PC-9 (cell line): ENCODE measurements around the gene PCDHGB7. TPM values are rescaled to one million over a fixed set of nuclear protein-coding genes. Genes with fewer than 3 reads are reported as not detected.

Source experiments
- BruUV-seq: library from RNA; stranded (reverse); fragments of 400-500 nt; replicated peaks from 2 replicates; lab custom pipeline; 2021; lab: Mats Ljungman, UMichigan
- CTCF ChIA-PET: fragments of 300-600 bp; sonication (Branson Sonifier 250); formaldehyde crosslinking; loops from one replicate; lab custom pipeline; 2022; ENCODE audit warnings: antibody characterized with exemption; lab: Charles Lee
- POLR2A ChIA-PET: fragments of 300-600 bp; sonication (Branson Sonifier 250); formaldehyde crosslinking; loops from one replicate; lab custom pipeline; 2022; ENCODE audit warnings: antibody characterized with exemption; ENCODE audit not compliant: unreplicated experiment; lab: Charles Lee
- DNase-seq, 2 experiments: peaks; one replicate each; pipeline versions ENCODE4 v3.0.0 to v3.0.0-alpha.2; 2015 to 2022; ENCODE audit warnings: mixed read lengths in 1 of 2
- H2AFZ ChIP-seq: fragments of 200-600 bp; sonication (generic); 2 replicates; pipeline ENCODE4 v1.8.1; 2017; ENCODE audit warnings: antibody characterized with exemption
- H3F3A ChIP-seq: fragments of 200-600 bp; sonication (generic); 2 replicates; pipeline ENCODE4 v1.8.1; 2017; ENCODE audit warnings: antibody characterized with exemption, mild to moderate bottlenecking, low read depth; ENCODE audit not compliant: insufficient read depth
- H3K27ac ChIP-seq: fragments of 200-600 bp; sonication (generic); 2 replicates; pipeline ENCODE4 v1.6.1; 2016; ENCODE audit warnings: mixed run types
- H3K27me3 ChIP-seq: fragments of 200-600 bp; sonication (generic); 2 replicates; pipeline ENCODE4 v1.6.1; 2016; ENCODE audit warnings: low read depth, mixed run types; ENCODE audit not compliant: insufficient read depth
- H3K36me3 ChIP-seq: fragments of 200-600 bp; sonication (generic); 2 replicates; pipeline ENCODE4 v1.6.1; 2016; ENCODE audit warnings: low read depth, mixed run types
- H3K4me1 ChIP-seq: fragments of 200-600 bp; sonication (generic); replicated peaks from 2 replicates; pipeline ENCODE4 v1.6.1; 2016; ENCODE audit warnings: mixed run types; ENCODE audit not compliant: insufficient read depth
- H3K4me2 ChIP-seq: fragments of 200-600 bp; sonication (generic); 2 replicates; pipeline ENCODE4 v1.6.1; 2017; ENCODE audit warnings: mixed run types
- H3K4me3 ChIP-seq: fragments of 200-600 bp; sonication (generic); 2 replicates; pipeline ENCODE4 v1.6.1; 2016; ENCODE audit warnings: mixed run types
- H3K79me2 ChIP-seq: fragments of 200-600 bp; sonication (generic); 2 replicates; pipeline ENCODE4 v1.6.1; 2017; ENCODE audit warnings: low read depth, mixed run types
- H3K9me2 ChIP-seq: fragments of 200-600 bp; sonication (generic); 2 replicates; pipeline ENCODE4 v1.8.1; 2017; ENCODE audit warnings: mild to moderate bottlenecking; ENCODE audit not compliant: insufficient read depth
- H3K9me3 ChIP-seq: fragments of 200-600 bp; sonication (generic); 2 replicates; pipeline ENCODE4 v1.8.1; 2016; ENCODE audit warnings: low read depth; ENCODE audit not compliant: insufficient read depth
- H4K20me1 ChIP-seq: fragments of 200-600 bp; sonication (generic); 2 replicates; pipeline ENCODE4 v1.8.1; 2017; ENCODE audit not compliant: insufficient read depth
- EZH2 ChIP-seq: fragments of 200-600 bp; sonication (generic); IDR thresholded peaks from 2 replicates; pipeline ENCODE4 v1.8.0; 2017; ENCODE audit warnings: antibody characterized with exemption, low read depth
- intact Hi-C: fragments of 100-400 bp; cut with micrococcal nuclease; formaldehyde crosslinking; loops from one replicate; pipeline ENCODE4 v1.10.0; 2022; ENCODE audit not compliant: unreplicated experiment
- total RNA-seq: library from RNA; stranded (reverse); gene quantifications from 2 replicates; pipeline ENCODE4 v1.2.3, GENCODE V29; 2021
- TF ChIP-seq, protein P1 (sequence below): fragments of 200-600 bp; sonication (generic); conservative IDR thresholded peaks from 2 replicates; pipeline ENCODE4 v1.6.1; 2017; ENCODE audit warnings: mixed run types, antibody characterized with exemption, mild to moderate bottlenecking, moderate library complexity

PCDHGB7 gene
- total RNA-seq, 1 experiment from 2014 or later, result 0.17 TPM

GRCh38 chr5:141382469-141383294 lies 34.8 kb upstream of the PCDHGB7 start, which contains the start of gene PCDHGA7:
TSS of gene PCDHGA7 (plus strand) at chr5:141382742. CDS start at chr5:141382900, 158 bp downstream.
- Histone ChIP-seq H3K4me2 (no peak within 1 kb of the TSS), H3K36me3 (no peaks in the 10 kb centered on the region), H3K79me2 (no peaks in the 10 kb centered on the region), H4K20me1 (no peaks in the 10 kb centered on the region), H3K4me1 (no peaks in the 10 kb centered on the region), H2AFZ (no peak within 1 kb of the TSS), H3K27me3 (peaks cover 49% of the 10 kb centered on the region), H3K27ac (no peak within 1 kb of the TSS), H3F3A (no peaks in the 10 kb centered on the region), H3K4me3 (no peak within 1 kb of the TSS), H3K9me3 (no peaks in the 10 kb centered on the region), H3K9me2 (no peaks in the 10 kb centered on the region)
- no TSS peak for BruUV-seq
- TF ChIP-seq EZH2, result no peak
- TF ChIP-seq, protein P1, sequence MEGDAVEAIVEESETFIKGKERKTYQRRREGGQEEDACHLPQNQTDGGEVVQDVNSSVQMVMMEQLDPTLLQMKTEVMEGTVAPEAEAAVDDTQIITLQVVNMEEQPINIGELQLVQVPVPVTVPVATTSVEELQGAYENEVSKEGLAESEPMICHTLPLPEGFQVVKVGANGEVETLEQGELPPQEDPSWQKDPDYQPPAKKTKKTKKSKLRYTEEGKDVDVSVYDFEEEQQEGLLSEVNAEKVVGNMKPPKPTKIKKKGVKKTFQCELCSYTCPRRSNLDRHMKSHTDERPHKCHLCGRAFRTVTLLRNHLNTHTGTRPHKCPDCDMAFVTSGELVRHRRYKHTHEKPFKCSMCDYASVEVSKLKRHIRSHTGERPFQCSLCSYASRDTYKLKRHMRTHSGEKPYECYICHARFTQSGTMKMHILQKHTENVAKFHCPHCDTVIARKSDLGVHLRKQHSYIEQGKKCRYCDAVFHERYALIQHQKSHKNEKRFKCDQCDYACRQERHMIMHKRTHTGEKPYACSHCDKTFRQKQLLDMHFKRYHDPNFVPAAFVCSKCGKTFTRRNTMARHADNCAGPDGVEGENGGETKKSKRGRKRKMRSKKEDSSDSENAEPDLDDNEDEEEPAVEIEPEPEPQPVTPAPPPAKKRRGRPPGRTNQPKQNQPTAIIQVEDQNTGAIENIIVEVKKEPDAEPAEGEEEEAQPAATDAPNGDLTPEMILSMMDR, result no peak
- CTCF ChIA-PET, result no interaction called here
- DNase-seq, result no peak
- POLR2A ChIA-PET, result no interaction called here
- intact Hi-C loops, result no loop called here

GRCh38 chr5:141383345-141383744 lies 34.1 kb upstream of the PCDHGB7 start:
- intact Hi-C loops, result no loop called here
- Histone ChIP-seq H3K9me2 (no peaks in the 10 kb centered on the region), H3K36me3 (no peaks in the 10 kb centered on the region), H2AFZ (no peak overlapping the region), H3K4me3 (no peak overlapping the region), H3K4me1 (no peaks in the 10 kb centered on the region), H3F3A (no peaks in the 10 kb centered on the region), H3K27me3 (peaks cover 51% of the 10 kb centered on the region), H3K79me2 (no peaks in the 10 kb centered on the region), H3K4me2 (no peak overlapping the region), H3K9me3 (no peaks in the 10 kb centered on the region), H4K20me1 (no peaks in the 10 kb centered on the region), H3K27ac (no peak overlapping the region)
- ChIA-PET POLR2A (interaction anchor here (0.6 kb wide), 1 partner anchor 135 kb away, joined by 3 read pairs; no protein-coding TSS in a partner anchor), CTCF (no interaction called here)
- no peak for TF ChIP-seq EZH2
- TF ChIP-seq, protein P1, result no peak
- BruUV-seq, result no TSS peak
- DNase-seq, result no peak

DNA sequence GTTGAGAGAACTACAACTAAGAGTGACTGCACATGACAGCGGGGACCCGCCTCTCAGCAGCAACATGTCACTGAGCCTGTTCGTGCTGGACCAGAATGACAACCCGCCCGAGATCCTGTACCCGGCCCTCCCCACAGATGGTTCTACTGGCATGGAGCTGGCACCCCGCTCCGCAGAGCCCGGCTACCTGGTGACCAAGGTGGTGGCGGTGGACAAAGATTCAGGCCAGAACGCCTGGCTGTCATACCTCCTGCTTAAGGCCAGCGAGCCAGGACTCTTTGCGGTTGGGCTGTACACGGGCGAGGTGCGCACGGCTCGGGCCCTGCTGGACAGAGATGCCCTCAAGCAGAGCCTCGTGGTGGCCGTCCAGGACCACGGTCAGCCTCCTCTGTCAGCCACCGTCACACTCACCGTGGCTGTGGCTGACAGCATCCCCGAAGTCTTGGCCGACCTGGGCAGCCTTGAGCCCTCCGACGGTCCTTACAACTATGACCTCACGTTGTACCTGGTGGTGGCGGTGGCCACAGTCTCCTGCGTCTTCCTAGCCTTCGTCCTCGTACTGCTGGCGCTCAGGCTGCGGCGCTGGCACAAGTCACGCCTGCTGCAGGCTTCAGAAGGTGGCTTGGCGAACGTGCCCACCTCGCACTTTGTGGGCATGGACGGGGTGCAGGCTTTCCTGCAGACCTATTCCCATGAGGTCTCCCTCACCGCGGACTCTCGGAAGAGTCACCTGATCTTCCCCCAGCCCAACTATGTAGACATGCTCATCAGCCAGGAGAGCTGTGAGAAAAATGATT lies 32.8 kb upstream of the PCDHGB7 start:
- Histone ChIP-seq H3K4me2 (no peak overlapping the region), H3K9me3 (no peaks in the 10 kb centered on the region), H3K36me3 (no peaks in the 10 kb centered on the region), H4K20me1 (no peaks in the 10 kb centered on the region), H3K79me2 (no peaks in the 10 kb centered on the region), H3K4me3 (no peak overlapping the region), H3K4me1 (no peaks in the 10 kb centered on the region), H3K27me3 (peaks cover 54% of the 10 kb centered on the region), H2AFZ (no peak overlapping the region; the same call in 1 of the 2 replicates), H3F3A (no peaks in the 10 kb centered on the region), H3K9me2 (no peaks in the 10 kb centered on the region), H3K27ac (no peak overlapping the region)
- no TSS peak for BruUV-seq
- no peak for TF ChIP-seq EZH2
- TF ChIP-seq, protein P1, result no peak
- ChIA-PET CTCF (no interaction called here), POLR2A (no interaction called here)
- no peak for DNase-seq
- intact Hi-C loops, result no loop called here
